IMR-90 (cell line): ENCODE results near the gene PSMD12. TPM values are rescaled to one million over a fixed set of nuclear protein-coding genes. Genes with fewer than 3 reads are reported as not detected.

Experiments used
- ATAC-seq: fragments of 200-7000 bp; cut with Tn5 transposase; 2 replicates; pipeline ENCODE4 v1.9.1; 2020; ENCODE audit warnings: low read depth, mild to moderate bottlenecking, moderate library complexity
- BruUV-seq: library from RNA; stranded (reverse); fragments of 400-500 nt; replicated peaks from 2 replicates; lab custom pipeline; 2021; lab: Mats Ljungman, UMichigan
- CTCF ChIA-PET: fragments of 300-600 bp; formaldehyde crosslinking; extraction: SDS; loops from one replicate; lab custom pipeline; 2021; ENCODE audit warnings: antibody characterized with exemption; lab: Yijun Ruan, JAX
- POLR2A ChIA-PET: fragments of 300-600 bp; sonication (Branson Sonifier 250); formaldehyde crosslinking; loops from one replicate; lab custom pipeline; 2022; ENCODE audit warnings: antibody characterized with exemption; ENCODE audit not compliant: unreplicated experiment; lab: Charles Lee
- DNase-seq: peaks from one replicate; pipeline ENCODE4 v3.0.0; 2013
- H2AFZ ChIP-seq: replicated peaks from 2 replicates; pipeline ENCODE3; 2013; ENCODE audit warnings: low read length, mild to moderate bottlenecking; ENCODE audit not compliant: poor library complexity
- H2AK5ac ChIP-seq: 2 replicates; pipeline ENCODE4 v1.6.1; 2013; ENCODE audit warnings: low read depth, low read length, inconsistent platforms
- H2AK9ac ChIP-seq: replicated peaks from 2 replicates; pipeline ENCODE3; 2013; ENCODE audit warnings: mild to moderate bottlenecking, low read depth, low read length, moderate library complexity; ENCODE audit not compliant: poor library complexity
- H2BK120ac ChIP-seq: 2 replicates; pipeline ENCODE4 v1.6.1; 2013; ENCODE audit warnings: low read depth, low read length, inconsistent platforms
- H2BK15ac ChIP-seq: 3 replicates; pipeline ENCODE4 v1.6.1; 2013; ENCODE audit warnings: low read depth, low read length, inconsistent platforms
- H2BK20ac ChIP-seq: 2 replicates; pipeline ENCODE4 v1.6.1; 2013; ENCODE audit warnings: low read depth, mild to moderate bottlenecking, inconsistent platforms, low read length, moderate library complexity
- H2BK5ac ChIP-seq: 2 replicates; pipeline ENCODE4 v1.6.1; 2013; ENCODE audit warnings: mild to moderate bottlenecking, low read depth, low read length, inconsistent platforms; ENCODE audit not compliant: poor library complexity, severe bottlenecking
- H3K14ac ChIP-seq: replicated peaks from 2 replicates; pipeline ENCODE4 v1.6.1; 2013; ENCODE audit warnings: low read depth, low read length, inconsistent platforms
- H3K18ac ChIP-seq: 2 replicates; pipeline ENCODE4 v1.6.1; 2013; ENCODE audit warnings: low read depth, low read length, control low read depth
- H3K23ac ChIP-seq: 2 replicates; pipeline ENCODE4 v1.6.1; 2013; ENCODE audit warnings: low read depth, low read length, inconsistent platforms
- H3K27ac ChIP-seq: 2 replicates; pipeline ENCODE4 v1.5.1; 2013; ENCODE audit warnings: mild to moderate bottlenecking, control low read depth, low read length; ENCODE audit not compliant: insufficient read depth
- H3K27me3 ChIP-seq: 2 replicates; pipeline ENCODE4 v1.6.1; 2013; ENCODE audit warnings: low read length; ENCODE audit not compliant: control insufficient read depth, insufficient read depth
- H3K36me3 ChIP-seq: 2 replicates; pipeline ENCODE4 v1.6.1; 2013; ENCODE audit warnings: low read length, mixed read lengths; ENCODE audit not compliant: control insufficient read depth, insufficient read depth
- H3K4ac ChIP-seq: 2 replicates; pipeline ENCODE4 v1.6.1; 2013; ENCODE audit warnings: low read depth, low read length, inconsistent platforms
- H3K4me1 ChIP-seq: 2 replicates; pipeline ENCODE4 v1.6.1; 2013; ENCODE audit warnings: low read length, mixed read lengths; ENCODE audit not compliant: control insufficient read depth, insufficient read depth
- H3K4me2 ChIP-seq: 2 replicates; pipeline ENCODE4 v1.6.1; 2013; ENCODE audit warnings: low read depth, mild to moderate bottlenecking, control low read depth, low read length, moderate library complexity
- H3K4me3 ChIP-seq: 2 replicates; pipeline ENCODE4 v1.5.1; 2013; ENCODE audit warnings: low read depth, mild to moderate bottlenecking, control low read depth, low read length, moderate library complexity; ENCODE audit not compliant: insufficient read depth
- H3K56ac ChIP-seq: 2 replicates; pipeline ENCODE4 v1.6.1; 2013; ENCODE audit warnings: low read length, inconsistent platforms; ENCODE audit not compliant: insufficient read depth; ENCODE audit errors: extremely low read depth
- H3K79me1 ChIP-seq, 2 experiments: 2 replicates each; pipeline ENCODE4 v1.6.1; 2013; ENCODE audit warnings: low read length in 2 of 2, inconsistent platforms in 1 of 2, low read depth in 1 of 2
- H3K9ac ChIP-seq: 2 replicates; pipeline ENCODE4 v1.6.1; 2013; ENCODE audit warnings: low read depth, low read length, control low read depth
- H3K9me1 ChIP-seq: 2 replicates; pipeline ENCODE4 v1.6.1; 2013; ENCODE audit warnings: low read length, inconsistent platforms; ENCODE audit not compliant: insufficient read depth
- H3K9me3 ChIP-seq: 2 replicates; pipeline ENCODE4 v1.6.1; 2013; ENCODE audit warnings: low read length; ENCODE audit not compliant: control insufficient read depth, insufficient read depth
- H4K20me1 ChIP-seq: 2 replicates; pipeline ENCODE4 v1.6.1; 2013; ENCODE audit warnings: low read length, inconsistent platforms; ENCODE audit not compliant: insufficient read depth
- H4K5ac ChIP-seq: 2 replicates; pipeline ENCODE4 v1.6.1; 2013; ENCODE audit warnings: mild to moderate bottlenecking, low read depth, low read length, control low read depth
- H4K8ac ChIP-seq, 2 experiments: 2 replicates each; pipeline ENCODE4 v1.6.1; 2013; ENCODE audit warnings: low read depth in 2 of 2, low read length in 2 of 2, control low read depth in 1 of 2, inconsistent platforms in 1 of 2
- H4K91ac ChIP-seq: 2 replicates; pipeline ENCODE4 v1.6.1; 2013; ENCODE audit warnings: low read depth, low read length, inconsistent platforms; ENCODE audit not compliant: insufficient read depth
- BHLHE40 ChIP-seq: fragments of 150-350 bp; IDR thresholded peaks from 2 replicates; pipeline ENCODE4 v1.6.1; 2016; ENCODE audit warnings: mild to moderate bottlenecking, low read depth, low read length
- CEBPB ChIP-seq: IDR thresholded peaks from 2 replicates; pipeline ENCODE4 v1.6.1; 2012; ENCODE audit warnings: low read depth, low read length, improper control_type of control experiment
- CHD1 ChIP-seq: IDR thresholded peaks from 2 replicates; pipeline ENCODE4 v1.6.1; 2012; ENCODE audit warnings: low read depth, low read length, improper control_type of control experiment
- CTCF ChIP-seq: conservative IDR thresholded peaks from 2 replicates; pipeline ENCODE4 v1.5.1; 2012; ENCODE audit warnings: mild to moderate bottlenecking, low read depth, low read length, improper control_type of control experiment
- ELK1 ChIP-seq: fragments of 150-350 bp; IDR thresholded peaks from 2 replicates; pipeline ENCODE4 v1.6.1; 2016; ENCODE audit warnings: low read depth, mild to moderate bottlenecking, low read length, moderate library complexity, borderline replicate concordance
- FOS ChIP-seq: fragments of 150-350 bp; IDR thresholded peaks from 2 replicates; pipeline ENCODE4 v1.6.1; 2016; ENCODE audit warnings: low read depth, low read length
- MAFK ChIP-seq: IDR thresholded peaks from 2 replicates; pipeline ENCODE4 v1.6.1; 2012; ENCODE audit warnings: low read depth, low read length, improper control_type of control experiment
- MAZ ChIP-seq: IDR thresholded peaks from 2 replicates; pipeline ENCODE4 v1.6.1; 2012; ENCODE audit warnings: low read depth, mild to moderate bottlenecking, low read length, improper control_type of control experiment, moderate library complexity, borderline replicate concordance
- MXI1 ChIP-seq: IDR thresholded peaks from 2 replicates; pipeline ENCODE4 v1.6.1; 2012; ENCODE audit warnings: low read depth, mild to moderate bottlenecking, low read length, moderate library complexity, borderline replicate concordance
- NFE2L2 ChIP-seq: fragments of 150-350 bp; IDR thresholded peaks from 2 replicates; pipeline ENCODE4 v1.6.1; 2016; ENCODE audit warnings: low read depth, mild to moderate bottlenecking, low read length
- POLR2A ChIP-seq: IDR thresholded peaks from 2 replicates; pipeline ENCODE4 v1.6.1; 2012; ENCODE audit warnings: mild to moderate bottlenecking, low read depth, low read length
- RAD21 ChIP-seq: IDR thresholded peaks from 2 replicates; pipeline ENCODE4 v1.6.1; 2012; ENCODE audit warnings: low read length, improper control_type of control experiment
- RCOR1 ChIP-seq: IDR thresholded peaks from 2 replicates; pipeline ENCODE4 v1.6.1; 2012; ENCODE audit warnings: mild to moderate bottlenecking, low read length, improper control_type of control experiment; ENCODE audit not compliant: insufficient replicate concordance
- RFX5 ChIP-seq: IDR thresholded peaks from 2 replicates; pipeline ENCODE4 v1.8.0; 2012; ENCODE audit warnings: low read depth, mild to moderate bottlenecking, low read length, moderate library complexity
- SMC3 ChIP-seq: fragments of 150-350 bp; IDR thresholded peaks from 2 replicates; pipeline ENCODE4 v1.6.1; 2016; ENCODE audit warnings: low read depth, mild to moderate bottlenecking, antibody characterized with exemption, low read length, moderate library complexity
- USF2 ChIP-seq: fragments of 150-350 bp; IDR thresholded peaks from 2 replicates; pipeline ENCODE4 v1.6.1; 2017; ENCODE audit warnings: mild to moderate bottlenecking, antibody characterized with exemption, low read length, low read depth
- whole genome bisulfite sequencing, 2 experiments: methylation state at CpG; one replicate each; pipeline versions ENCODE4 v1.1.5 to v1.1.7; 2013; ENCODE audit warnings: missing lambda C conversion rate in 2 of 2; ENCODE audit not compliant: insufficient read length in 1 of 2; ENCODE audit errors: extremely low coverage in 2 of 2; 5-methylcytosine and 5-hydroxymethylcytosine counted together
- dilution Hi-C: fragments of 300-500 bp; cut with HindIII; formaldehyde crosslinking; loops from one replicate; pipeline ENCODE4 v1.14.3; 2018; ENCODE audit warnings: low sequenced_read_pairs; ENCODE audit not compliant: unreplicated experiment
- in situ Hi-C: fragments of 300-500 bp; cut with MboI; formaldehyde crosslinking; loops from 3 replicates; pipeline ENCODE4 v1.14.3; 2019; ENCODE audit warnings: low sequenced_read_pairs, inconsistent platforms, mixed read lengths
- intact Hi-C: fragments of 100-400 bp; cut with micrococcal nuclease; formaldehyde crosslinking; loops from 2 replicates; pipeline ENCODE4 v1.10.0; 2022
- polyA plus RNA-seq, 3 experiments: library from polyadenylated mRNA; depleted of rRNA; stranded (reverse); fragments of >200 nt; gene quantifications; 2 replicates each; pipeline ENCODE4 v1.2.3, GENCODE V29; 2012; ENCODE audit warnings: low replicate concordance in 1 of 3
- total RNA-seq: library from RNA; depleted of rRNA; stranded (reverse); fragments of >200 nt; gene quantifications from 2 replicates; pipeline ENCODE4 v1.2.3, GENCODE V29; 2012

Gene PSMD12
- total and polyA plus RNA-seq, 2 of the 4 experiments (the other 2 are of a cell fraction), result 17.9 to 39.7 TPM

DNA sequence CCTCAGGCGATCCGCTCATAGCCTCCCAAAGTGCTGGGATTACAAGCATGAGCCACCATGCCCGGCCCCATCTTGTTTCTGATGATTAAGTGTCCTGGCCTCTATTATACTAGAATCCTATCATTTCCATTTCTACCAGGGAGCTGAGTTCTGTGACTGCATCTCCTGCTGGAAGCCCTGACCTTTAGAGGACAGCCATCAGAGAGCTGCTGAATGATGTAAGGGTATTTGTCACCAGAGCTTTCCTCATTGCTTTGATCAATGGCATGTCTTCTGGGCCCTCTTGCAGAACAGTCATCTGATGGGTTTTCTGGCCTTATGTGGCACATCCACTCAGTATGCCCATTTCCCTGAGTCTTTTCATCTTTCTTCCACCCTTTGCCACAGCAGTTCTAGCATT is 39.9 kb downstream of the PSMD12 start:
- H2BK20ac ChIP-seq, result no peak overlapping the region
- peak overlapping the region; percentile 28 for H2AK9ac ChIP-seq
- H3K18ac ChIP-seq, result no peak overlapping the region
- peaks cover 2% of the 10 kb centered on the region; the same call in 1 of the 2 replicates for H3K9me3 ChIP-seq
- H3K4me3 ChIP-seq, result no peak overlapping the region
- H4K8ac ChIP-seq, result no peak overlapping the region
- H3K9me1 ChIP-seq, result no peaks in the 10 kb centered on the region; the same call in 1 of the 2 replicates
- no peak overlapping the region for H2BK5ac ChIP-seq
- no peak overlapping the region for H3K14ac ChIP-seq
- H3K23ac ChIP-seq, result no peak overlapping the region
- H3K9ac ChIP-seq, result no peak overlapping the region
- no peak overlapping the region for H2AK5ac ChIP-seq
- TF ChIP-seq FOS, result no peak
- no peak for TF ChIP-seq BHLHE40
- no peak for TF ChIP-seq MAFK
- no peak for TF ChIP-seq USF2
- no peak for TF ChIP-seq POLR2A
- TF ChIP-seq SMC3, result no peak
- TF ChIP-seq RAD21, result no peak
- TF ChIP-seq ELK1, result no peak
- TF ChIP-seq CTCF, result no peak
- no peak for TF ChIP-seq MAZ
- TF ChIP-seq CHD1, result no peak
- TF ChIP-seq MXI1, result no peak
- no peak for TF ChIP-seq RFX5
- no peak for TF ChIP-seq CEBPB
- TF ChIP-seq NFE2L2, result no peak
- TF ChIP-seq RCOR1, result no peak
- H3K79me1 ChIP-seq, result no peaks in the 10 kb centered on the region
- ChIA-PET CTCF (no interaction called here), POLR2A (no interaction called here)
- in situ Hi-C loops (no loop called here), dilution Hi-C loops (no loop called here), intact Hi-C loops (no loop called here)
- no peak overlapping the region for H3K4me2 ChIP-seq
- ATAC-seq, result no peak
- no peaks in the 10 kb centered on the region for H3K4me1 ChIP-seq
- WGBS, 2 experiments, result 65% methylated on average over 3 of the region's 3 CpGs; no CpG with 5 or more reads in 1 of the 2 experiments
- no TSS peak for BruUV-seq
- no peak for DNase-seq
- no peak overlapping the region for H2BK120ac ChIP-seq
- H2BK15ac ChIP-seq, result no peak overlapping the region
- H3K4ac ChIP-seq, result no peak overlapping the region
- no peak overlapping the region for H4K5ac ChIP-seq
- H4K91ac ChIP-seq, result no peak overlapping the region
- H4K20me1 ChIP-seq, result no peaks in the 10 kb centered on the region
- H3K36me3 ChIP-seq, result no peaks in the 10 kb centered on the region
- no peak overlapping the region for H2AFZ ChIP-seq
- H3K27me3 ChIP-seq, result no peaks in the 10 kb centered on the region; the same call in 1 of the 2 replicates
- no peak overlapping the region for H3K27ac ChIP-seq
- H3K56ac ChIP-seq, result no peak overlapping the region
